ENCODE results near the gene UST. TPM values are rescaled to one million over a fixed set of nuclear protein-coding genes. Genes with fewer than 3 reads are reported as not detected.
"Not testable (repeated sequence)": the region's sequence is repeated elsewhere in the genome, so short reads cannot be mapped to it uniquely, and the experiment has no call there.

The UST gene
- total RNA-seq, 1 donor from 2014 or later: under 0.01 TPM

GRCh38 chr6:148898376-148899014 is 151.7 kb downstream of the UST start:
- no peak for DNase-seq (ENCODE audit: low read depth in 2 of 2)

- DNase-seq (ENCODE audit: low read depth in 2 of 2): no peak
Measured at GRCh38 chr6:148904896-148905870, 158.4 kb downstream of the UST start.

- no peak for DNase-seq (ENCODE audit: low read depth in 2 of 2)
Measured at GRCh38 chr6:148905901-148906300, 159.1 kb downstream of the UST start.

DNA sequence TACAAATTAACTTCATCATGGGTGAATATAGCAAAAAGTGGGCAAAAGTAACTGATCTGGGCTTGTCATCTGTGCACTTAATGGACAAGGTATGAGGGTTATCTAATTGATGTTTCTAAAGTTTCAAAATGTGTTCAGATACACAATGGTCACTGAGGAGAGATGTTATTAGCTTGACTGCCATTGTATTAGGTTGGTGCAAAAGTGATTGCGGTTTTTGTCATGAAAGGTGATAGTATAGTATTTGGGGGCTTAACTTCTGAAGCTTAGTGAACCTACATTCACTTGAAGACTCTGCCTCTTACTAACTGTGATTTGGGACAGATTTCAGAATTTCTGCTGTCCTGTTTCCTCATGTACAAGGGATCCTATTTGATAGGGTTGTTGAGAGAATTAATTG is 159.6 kb downstream of the UST start:
- no peak for DNase-seq (ENCODE audit: low read depth in 2 of 2)

- no peak for DNase-seq (ENCODE audit: low read depth in 2 of 2)
Measured at GRCh38 chr6:148907573-148907972, 160.7 kb downstream of the UST start.

DNA sequence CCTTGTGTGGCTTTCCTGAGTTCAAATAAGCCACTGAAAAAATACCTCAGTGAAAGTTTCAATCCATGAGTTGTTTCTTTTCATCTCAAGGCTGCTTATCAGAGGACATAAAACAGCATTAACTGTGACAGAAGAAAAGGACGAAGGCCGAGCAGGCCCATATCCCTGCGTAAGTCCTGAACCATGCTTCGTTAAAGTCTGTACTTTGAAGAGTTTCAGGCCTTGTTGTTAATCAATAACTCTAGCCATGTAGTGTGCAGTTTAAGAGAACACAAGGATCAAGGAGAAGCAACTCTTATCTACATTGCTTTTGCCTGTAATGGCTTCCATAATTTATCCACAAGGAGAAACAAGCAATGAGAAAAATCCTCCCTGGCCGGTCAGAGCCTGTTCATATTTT is 165.4 kb downstream of the UST start:
- no peak for DNase-seq (ENCODE audit: low read depth in 2 of 2)

- no peak for DNase-seq (ENCODE audit: low read depth in 2 of 2)
Measured at GRCh38 chr6:148915810-148916209, 169.0 kb downstream of the UST start.

GRCh38 chr6:148916485-148916884 is 169.7 kb downstream of the UST start:
- not testable (repeated sequence) for DNase-seq (ENCODE audit: low read depth in 2 of 2)

GRCh38 chr6:148924226-148925012 is 177.6 kb downstream of the UST start:
- DNase-seq (ENCODE audit: low read depth in 2 of 2): no peak

DNA sequence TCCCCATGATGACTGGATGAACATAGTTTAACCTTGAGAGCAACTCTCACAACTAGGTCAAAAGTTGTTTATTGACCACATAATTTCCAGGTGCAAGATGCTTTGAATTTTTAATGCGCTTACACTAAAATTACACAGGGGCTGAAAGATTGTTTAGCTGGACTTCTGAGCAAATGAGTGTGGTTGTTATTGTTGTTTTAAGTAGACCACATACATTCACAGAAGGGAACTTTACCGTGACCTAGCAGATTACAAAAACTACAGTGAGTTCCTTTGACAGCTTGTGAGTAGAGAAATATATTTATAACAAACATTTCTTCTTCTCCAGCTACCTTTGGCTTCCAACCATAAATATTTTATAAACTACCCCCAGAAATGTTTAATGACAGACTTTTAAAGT is 178.9 kb downstream of the UST start:
- no peak for DNase-seq (ENCODE audit: low read depth in 2 of 2)

DNA sequence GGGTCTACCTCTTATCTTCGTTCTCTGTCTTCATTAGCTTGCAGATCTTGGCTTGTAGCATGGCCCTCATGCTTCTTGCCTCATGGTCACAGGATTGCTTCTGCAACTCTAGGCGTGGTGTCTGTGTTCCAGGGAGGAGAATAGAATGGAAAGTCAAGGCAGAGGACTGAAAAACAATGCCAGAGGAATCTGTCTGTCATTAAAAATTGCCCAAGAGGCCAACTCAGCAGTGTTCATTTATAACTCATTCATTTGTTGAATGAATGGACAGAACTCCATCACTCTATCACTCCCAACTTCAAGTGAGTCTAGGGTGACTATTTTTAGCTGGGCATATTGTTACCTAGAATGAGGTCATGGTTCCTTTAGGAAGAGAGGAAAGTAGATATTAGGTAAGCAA is 179.6 kb downstream of the UST start:
- no peak for DNase-seq (ENCODE audit: low read depth in 2 of 2)

- no peak for DNase-seq (ENCODE audit: low read depth in 2 of 2)
Measured at GRCh38 chr6:148927586-148927985, 180.8 kb downstream of the UST start.

DNA sequence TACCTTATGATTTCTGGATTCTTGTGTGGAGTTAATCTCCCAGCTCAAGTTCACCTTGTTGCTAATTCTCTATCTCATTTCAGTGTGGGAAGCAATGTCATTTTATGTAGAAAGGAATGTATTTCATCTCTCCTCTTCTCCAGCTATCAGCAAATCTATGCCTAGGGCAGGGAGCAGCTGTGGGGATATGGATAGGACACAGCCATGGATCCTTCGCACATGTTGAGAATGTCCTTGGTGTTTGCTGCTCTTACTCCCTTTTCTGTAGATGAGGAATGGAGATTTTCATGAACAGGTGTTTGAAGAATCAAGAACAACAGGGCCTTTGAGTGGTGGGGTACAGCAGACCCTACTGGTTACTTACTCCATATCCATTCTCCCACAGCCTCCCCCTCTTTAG is 182.0 kb downstream of the UST start:
- no peak for DNase-seq (ENCODE audit: low read depth in 2 of 2)

DNA sequence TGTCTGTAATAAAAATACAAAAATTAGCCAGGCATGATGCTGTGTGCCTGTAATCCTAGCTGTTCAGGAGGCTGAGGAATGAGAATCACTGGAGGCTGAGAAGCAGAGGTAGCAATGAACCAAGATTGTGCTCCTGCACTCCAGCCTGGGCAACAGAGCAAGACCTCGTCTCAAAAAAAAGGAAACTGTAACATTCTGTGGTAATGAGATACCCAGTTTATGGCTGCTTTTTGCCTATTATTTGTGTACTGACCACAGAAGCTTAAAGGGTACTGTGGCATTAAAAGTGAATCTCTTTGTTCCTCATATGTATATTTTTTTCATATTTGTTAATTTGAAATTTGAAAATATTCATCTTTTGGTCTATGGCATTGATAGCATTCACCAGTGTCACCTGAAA is 185.4 kb downstream of the UST start:
- DNase-seq (ENCODE audit: low read depth in 2 of 2): no peak

- no peak for DNase-seq (ENCODE audit: low read depth in 2 of 2)
Measured at GRCh38 chr6:148932731-148933130, 185.9 kb downstream of the UST start.

DNA sequence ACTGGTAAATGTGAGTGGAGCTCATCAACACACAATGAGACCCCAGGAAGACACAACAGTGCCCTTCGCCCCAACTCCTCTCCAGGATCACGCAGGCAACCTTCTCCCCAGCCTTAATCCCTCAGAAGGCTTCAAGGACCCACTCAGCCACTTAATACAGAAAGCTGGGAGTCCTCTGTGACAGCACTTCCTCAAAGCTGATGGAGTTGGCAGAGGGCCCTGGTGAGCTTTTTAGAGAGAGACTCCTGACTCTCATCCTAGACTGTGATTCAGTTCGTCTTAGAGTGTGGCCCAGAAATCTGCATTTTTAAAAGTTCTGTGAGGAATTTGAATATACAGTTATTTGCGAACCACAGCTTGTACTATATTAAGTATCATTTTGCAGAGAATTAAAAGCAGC is 187.7 kb downstream of the UST start:
- no peak for DNase-seq (ENCODE audit: low read depth in 2 of 2)

- no peak for DNase-seq (ENCODE audit: low read depth in 2 of 2)
Measured at GRCh38 chr6:148934961-148935360, 188.1 kb downstream of the UST start.

DNA sequence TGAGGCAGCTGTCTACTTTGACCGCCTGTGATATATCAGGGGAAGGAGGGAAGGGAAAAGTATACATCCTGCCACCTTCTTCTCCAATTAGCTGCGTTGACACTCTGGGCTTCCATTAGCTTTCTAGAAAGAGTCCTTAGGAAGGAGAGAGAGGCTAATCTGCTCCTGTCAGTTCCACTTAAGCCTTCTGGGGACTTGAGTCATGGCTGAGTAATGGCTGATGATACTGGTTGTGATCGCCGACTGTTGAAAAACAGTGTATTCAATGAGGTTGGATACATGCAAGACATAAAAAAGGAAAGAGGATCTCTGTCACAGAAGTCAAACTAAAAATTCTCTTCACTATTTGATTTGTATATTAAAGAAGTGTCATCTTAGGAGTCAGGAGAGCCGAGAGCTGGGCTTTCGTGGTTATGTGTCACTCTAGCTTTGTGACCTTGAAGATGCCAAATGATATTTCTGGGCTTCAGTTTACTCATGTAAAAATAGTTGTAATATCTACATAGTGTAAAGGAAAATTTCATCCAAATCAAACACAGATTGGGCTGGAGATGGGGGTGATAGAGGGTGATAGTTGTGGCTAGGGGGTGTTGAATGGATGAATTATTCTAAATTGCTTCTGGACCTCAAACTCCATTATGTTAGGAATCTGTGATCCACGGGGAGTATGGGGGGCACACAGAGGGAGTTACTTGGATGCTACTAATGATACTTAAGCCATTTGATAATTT is 189.0 kb downstream of the UST start:
- no peak for DNase-seq (ENCODE audit: low read depth in 2 of 2)

- DNase-seq (ENCODE audit: low read depth in 2 of 2): no peak
Measured at GRCh38 chr6:148943451-148943850, 196.6 kb downstream of the UST start.

GRCh38 chr6:148944608-148945007 is 197.8 kb downstream of the UST start:
- DNase-seq (ENCODE audit: low read depth in 2 of 2): no peak

- no peak for DNase-seq (ENCODE audit: low read depth in 2 of 2)
Measured at GRCh38 chr6:148945301-148946021, 198.6 kb downstream of the UST start.
